Measurements from ENCODE around the gene RFX2.
"Not testable (repeated sequence)": the region's sequence is repeated elsewhere in the genome, so short reads cannot be mapped to it uniquely, and the experiment has no call there.

Gene RFX2

DNA sequence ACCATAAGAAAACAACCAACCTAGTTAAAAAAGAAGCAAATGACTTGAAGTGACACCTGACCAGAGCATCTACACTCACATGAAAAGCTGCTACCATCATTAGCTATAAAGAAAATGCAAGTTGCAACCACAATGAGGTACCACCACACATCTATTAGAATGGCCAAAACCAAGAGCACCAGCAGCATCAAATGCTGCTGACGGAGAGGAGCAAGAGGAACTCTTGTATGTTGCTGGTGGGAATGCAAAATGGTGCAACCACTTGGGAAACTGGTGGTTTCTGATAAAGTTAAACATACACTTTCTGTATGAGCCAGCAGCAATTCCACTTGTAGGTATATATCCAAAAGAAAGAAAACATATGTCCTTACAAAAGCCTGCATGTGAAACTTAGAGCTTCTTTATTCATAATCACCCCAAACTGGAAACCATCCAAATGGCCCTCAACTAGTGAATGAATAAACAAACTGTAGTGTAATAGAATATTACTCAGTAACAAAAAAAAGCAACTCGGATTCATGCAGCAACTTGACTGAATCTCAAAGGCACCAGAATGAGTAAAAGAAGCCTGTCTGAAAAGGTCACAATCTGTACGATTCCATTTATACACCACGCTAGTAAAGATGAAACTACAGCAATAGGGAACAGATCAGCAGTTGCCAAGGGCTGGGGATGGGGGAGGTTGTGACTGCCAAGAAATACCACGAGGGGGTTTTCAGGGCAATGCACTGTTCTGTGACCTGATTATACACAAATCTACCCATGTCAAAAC lies 71.5 kb downstream of the RFX2 start:
- DNase-seq (ENCODE audit: low read depth): no peak

DNA sequence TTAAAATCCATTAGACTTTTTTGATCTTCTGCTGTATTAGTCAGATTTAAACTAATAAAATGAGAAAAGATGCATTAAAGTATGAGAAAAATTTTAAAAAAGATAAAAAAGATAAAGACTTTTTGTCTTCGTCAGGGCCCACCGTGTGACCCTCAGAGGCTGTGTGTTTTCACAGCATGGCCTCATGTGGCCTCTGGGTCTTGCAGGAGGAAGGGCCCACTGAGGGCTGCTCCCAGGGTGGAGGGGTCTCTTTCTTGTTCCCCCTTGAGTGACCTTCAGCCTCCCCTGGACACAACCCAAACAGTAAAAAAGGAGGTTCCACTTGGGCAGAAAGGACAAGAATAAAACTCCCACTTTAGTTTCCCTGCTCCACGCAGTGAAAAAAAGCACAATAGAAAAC lies 75.3 kb downstream of the RFX2 start:
- DNase-seq (ENCODE audit: low read depth): no peak

DNA sequence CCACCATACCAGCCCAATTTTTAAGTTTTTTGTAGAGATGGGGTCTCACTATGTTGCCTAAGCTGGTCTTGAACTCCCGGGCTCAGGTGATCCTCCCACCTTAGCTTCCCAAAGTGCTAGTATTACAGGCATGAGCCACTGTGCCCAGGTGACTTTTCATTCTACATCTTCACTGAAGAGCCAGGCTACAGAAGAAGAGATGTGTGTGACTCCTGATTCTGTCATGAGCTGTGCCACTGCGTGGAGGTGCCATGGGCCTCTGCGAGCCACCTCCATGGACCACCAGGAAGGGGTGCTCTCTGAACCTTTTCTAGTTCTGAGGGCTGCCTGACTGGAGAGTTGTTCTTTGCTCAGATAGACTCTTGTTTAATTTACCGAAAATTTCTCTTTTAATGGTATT lies 75.8 kb downstream of the RFX2 start:
- no peak for DNase-seq (ENCODE audit: low read depth)

DNA sequence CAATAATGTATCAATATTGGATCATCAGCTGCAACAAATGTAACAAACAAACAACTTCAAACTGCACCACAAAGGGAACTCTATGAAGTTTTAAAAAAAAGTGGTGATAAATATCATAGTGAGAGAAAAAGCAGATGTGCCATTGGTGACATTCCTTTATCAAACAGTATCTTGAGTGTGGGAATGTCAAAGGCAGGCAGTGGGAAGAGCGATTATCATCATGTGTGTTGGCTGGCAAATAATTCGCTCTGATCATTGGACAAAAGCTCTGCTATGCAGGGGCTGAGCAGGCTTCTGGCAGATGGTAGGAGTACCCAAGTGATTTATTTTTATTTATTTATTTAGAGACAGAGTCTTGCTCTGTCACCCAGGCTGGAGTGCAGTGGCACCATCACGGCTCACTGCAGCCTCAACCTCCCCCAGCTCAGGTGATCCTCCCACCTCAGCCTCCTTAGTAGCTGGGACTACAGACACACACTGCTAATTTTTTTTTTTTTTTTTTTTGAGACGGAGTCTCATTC lies 76.5 kb downstream of the RFX2 start:
- DNase-seq (ENCODE audit: low read depth): no peak

DNA sequence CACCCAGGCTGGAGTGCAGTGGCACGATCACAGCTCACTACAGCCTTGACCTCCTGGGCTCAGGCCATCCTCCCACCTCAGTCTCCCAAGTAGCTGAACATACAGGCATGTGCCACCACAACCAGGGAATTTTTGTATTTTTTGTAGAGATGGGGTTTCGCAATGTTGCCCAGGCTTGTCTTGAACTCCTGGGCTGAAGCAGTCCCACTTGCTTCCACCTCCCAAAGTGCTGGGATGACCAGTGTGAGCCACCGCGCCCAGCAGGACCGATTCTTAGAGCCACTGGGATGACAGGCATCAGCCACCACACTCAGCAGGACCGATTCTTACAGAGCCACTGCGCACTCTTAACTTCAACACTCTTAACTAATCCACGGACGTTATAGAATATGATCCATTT lies 77.5 kb downstream of the RFX2 start:
- DNase-seq (ENCODE audit: low read depth): no peak

DNA sequence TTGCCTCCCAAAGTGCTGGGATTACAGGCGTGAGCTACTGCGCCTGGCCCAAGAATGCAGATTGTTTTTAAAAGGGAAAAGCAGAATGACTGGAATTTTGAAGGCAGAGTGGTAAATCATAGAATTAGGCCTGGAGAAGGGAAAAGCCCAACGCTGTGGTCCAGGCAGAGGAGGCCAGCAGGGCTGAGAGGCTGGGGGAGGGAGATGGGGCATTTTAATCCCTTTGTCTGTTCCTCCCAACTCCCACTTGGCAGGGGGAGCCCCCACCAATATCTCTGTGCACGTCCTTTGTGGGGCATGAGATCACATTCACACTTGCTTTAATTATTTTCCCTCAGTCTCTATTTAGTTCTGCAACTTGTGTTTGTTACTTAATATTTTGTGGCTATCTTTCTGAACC lies 77.9 kb downstream of the RFX2 start:
- DNase-seq (ENCODE audit: low read depth): no peak

DNA sequence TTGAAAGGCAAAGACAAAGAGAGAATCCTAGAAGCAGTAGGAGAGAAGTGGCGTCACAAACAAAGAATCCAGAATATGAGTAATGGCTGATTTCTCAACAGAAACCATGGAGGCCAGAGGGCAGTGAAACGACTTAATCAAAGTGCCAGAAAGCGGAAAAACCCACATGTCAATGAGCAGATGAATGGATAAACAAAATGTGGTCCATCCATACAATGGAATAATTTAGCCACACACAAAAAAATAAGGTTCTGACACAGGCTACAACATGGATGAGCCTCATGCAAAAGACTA lies 80.1 kb downstream of the RFX2 start:
- DNase-seq (ENCODE audit: low read depth): no peak

DNA sequence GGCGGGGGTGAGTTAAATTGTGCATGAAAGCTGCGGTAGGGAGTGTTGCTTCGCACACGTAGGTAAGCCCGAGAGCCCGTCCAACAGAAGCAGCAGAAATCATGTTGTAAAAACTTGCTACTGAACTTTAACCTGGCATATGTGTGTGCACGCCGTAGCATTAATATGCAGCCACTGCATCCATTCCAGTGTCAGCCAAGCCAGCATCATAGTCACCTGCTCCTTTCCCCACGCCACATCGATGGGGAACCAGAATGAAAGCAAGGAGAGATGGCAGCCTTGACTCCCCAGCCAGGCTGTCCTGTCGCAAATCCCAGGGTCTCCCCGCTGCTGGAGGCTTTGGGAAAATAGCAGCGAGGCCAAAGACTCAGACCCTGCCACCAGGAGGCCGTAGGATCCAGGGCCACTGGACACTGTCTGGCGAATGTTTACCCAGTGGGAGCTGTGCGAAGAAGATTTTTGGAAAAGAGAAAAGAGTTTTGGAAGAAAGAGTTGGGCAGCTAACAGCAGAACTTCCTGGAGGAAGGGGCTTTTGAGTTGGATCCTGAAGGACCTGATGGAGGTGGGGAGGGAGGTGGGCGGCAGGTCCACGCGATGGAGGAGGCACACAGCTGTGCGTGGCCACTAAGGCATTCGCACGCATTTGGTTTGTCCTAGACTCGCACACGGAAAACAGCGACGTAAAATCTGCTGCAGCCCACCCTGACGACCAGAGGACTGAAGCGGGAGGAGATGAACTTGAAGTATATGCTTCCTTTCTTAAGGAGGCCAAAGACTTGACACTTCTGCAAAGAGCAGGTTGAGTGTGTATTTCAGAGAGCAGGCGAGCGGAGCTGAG lies 83.7 kb downstream of the RFX2 start:
- no peak for DNase-seq (ENCODE audit: low read depth)

DNA sequence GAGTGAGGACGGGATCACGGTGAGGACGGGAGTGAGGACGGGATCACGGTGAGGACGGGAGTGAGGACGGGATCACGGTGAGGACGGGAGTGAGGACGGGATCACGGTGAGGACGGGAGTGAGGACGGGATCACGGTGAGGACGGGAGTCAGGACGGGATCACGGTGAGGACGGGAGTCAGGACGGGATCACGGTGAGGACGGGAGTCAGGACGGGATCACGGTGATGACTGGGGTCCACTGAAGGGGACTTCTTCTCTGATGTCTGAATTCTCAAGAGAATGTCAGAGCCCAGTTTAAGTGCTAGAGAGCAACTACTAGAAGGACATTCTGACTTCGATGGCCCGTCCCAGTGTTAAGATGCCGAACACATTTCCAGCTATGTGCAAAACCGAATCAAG lies 85.5 kb downstream of the RFX2 start:
- not testable (repeated sequence) for DNase-seq (ENCODE audit: low read depth)

DNA sequence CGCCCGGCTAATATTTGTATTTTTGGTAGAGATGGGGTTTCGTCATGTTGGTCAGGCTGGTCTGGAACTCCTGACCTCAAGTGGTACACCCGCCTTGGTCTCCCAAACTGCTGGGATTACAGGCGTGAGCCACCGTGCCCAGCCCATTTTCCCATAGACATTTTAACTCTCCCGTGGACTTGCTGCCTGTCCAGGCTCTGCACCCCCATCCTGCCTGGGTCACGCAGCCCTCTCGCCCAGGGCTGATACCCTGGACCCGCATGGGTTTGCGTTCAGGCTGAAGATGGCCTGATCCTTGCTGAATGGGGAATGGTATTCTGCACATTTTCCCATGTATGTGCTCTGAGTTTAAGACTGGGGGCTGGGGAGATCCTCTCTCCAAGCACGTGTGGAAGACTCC lies 86.4 kb downstream of the RFX2 start:
- DNase-seq (ENCODE audit: low read depth): no peak

DNA sequence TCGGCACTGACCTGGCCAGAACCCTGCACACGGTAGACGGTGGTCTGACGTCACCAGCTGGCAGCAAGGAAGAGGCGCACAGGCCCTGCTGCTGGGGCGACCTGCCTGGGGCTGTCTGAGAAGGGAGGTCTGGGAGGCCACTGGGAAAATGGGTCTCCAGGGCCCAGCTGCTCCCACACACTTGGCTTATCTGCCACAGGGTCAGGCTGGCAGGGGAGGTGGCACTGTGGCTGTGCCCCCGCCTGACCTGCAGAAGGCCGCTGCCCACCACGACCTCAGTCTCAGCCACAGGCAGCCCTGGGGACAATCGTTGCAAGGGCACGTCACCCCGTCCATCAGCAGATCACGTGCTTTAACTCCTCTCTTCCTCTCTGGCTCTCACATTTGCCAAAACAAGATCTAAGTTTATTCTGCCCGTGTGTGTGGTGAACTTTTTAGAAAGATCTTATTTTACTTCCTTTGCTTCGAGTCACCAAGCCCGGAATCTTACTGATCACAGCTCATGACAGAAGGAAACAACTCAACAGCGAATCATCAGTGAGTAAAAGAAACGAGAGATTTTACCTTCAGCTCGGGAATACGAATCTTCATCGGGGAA lies 87.1 kb downstream of the RFX2 start:
- DNase-seq (ENCODE audit: low read depth): no peak

DNA sequence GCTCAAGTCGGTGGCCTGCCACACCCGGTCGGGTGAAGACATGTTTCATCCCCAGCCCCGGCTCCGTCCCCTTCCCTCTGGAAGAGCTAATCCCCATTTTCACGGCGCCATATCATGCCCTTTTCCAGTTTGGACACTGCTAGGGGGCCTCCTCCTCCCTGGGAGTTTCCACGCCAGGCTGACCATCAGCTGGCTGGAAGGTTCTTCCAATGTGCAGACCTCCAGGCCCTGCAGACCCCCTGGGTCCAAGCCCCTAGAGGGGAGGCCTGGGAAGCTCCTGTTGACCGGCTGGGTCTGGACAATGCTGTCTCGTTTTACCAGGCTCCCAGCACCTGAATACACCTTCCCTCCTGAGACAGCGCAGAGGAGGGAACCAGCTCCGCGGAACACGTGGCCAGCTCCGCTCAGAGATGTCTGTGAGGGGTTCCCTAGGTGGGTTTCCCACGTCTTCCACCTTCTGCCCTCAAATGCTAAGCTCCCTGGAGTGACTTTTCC lies 87.7 kb downstream of the RFX2 start:
- no peak for DNase-seq (ENCODE audit: low read depth)

DNA sequence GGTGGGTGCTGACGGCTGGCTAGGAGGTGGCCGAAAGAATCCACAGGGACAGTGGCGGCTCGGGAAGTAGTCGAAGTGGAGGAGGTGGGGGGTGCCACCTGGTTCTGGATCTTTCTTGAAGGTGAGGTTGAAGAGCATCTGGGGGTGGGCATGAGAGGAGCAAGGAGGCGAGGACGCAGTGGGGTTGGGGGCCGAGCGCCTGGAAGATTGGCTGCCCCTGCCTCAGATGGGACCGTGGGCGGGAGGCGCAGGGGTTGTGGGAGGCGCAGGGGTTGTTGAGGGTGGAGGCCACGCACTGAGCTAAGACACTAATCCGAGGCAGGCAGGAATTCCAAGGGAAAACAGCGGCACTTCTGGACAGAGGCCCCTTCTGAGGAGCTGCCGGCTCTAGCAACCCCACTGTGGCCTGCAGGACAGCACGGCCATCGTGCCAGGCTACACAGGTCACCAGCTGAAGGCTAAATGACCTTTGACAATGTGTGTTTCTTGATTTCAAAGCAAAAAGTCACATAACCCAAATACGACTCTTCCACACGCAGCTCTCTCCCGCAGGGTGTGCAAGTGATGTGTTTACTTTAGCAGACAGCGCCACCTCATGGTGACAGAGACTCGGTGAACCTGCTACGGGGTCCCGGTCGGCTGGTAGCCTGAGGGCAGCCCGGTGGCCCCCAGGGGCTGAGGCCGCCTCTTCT lies 88.3 kb downstream of the RFX2 start:
- DNase-seq (ENCODE audit: low read depth): peak; percentile 50

DNA sequence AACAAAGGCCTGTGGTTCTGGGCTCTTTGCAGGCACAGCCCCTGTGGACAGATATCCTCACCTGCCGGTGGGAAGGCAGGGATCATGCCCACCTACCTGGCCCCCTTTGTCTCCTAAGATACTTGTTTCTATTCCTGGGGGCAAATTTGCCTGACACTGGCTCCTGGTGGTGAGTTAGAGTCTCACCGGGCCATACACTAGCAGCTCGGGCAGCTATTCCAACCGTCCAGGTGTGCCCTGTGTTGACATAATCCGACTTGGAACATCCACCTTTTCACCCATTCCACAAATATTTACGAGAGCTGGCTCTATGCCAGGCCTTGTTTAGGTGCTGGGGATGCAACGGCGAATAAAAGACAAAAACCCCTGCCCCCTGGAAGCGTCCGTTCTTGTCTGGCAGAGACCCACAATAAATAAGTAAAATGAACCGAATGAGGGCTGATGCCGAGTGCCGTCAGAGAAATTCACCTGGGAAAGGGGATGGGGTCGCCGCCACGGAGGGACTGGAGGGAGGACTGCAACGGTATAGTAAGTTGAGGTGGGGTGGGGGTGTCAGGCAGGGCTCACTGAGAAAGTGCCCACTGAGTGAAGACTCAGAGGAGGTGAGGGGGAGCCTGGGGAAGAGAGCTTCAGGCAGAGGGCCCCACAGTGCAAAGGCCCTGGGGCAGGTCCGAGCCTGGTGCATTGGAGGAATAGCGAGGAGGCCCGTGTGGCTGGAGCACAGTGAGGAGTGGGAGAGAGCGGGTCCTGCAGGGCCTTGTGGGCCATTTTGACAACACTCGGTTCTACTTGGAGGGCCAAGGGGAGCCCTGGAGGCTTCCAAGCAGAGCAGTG lies 89.1 kb downstream of the RFX2 start:
- no peak for DNase-seq (ENCODE audit: low read depth)

DNA sequence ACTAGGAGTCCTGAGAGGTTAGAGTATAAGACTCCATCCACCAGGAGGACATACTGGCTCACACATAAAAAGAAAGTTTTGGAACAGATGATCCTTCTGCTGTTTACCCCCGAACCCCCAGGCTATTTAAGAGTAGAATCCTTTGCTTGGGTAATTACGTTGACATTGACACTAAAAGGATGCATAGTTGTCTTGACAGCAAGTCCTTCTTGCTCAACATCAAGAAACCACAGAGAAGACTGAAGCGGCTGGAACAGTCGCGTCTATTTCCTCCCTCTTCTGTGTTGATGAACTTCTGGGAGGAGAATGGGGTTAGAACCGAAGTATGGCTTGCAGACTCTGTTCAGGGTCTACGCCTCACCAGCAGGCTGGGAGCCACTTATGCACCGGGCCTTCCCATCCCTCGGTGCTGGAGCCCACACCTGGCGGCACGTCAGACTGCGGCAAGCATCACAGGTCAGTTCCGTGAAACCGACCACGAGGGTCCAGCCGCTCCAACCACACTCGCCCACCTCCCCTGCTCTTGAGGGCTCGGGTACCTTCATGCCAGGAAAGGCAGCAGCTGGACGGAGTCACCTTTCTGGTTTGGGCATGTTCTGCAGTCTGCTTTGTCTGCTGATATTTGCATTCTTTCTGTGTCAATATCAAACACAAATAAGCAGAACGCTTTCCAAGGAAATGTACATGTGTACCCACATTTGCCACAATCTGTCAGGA lies 90.0 kb downstream of the RFX2 start:
- DNase-seq (ENCODE audit: low read depth): no peak

DNA sequence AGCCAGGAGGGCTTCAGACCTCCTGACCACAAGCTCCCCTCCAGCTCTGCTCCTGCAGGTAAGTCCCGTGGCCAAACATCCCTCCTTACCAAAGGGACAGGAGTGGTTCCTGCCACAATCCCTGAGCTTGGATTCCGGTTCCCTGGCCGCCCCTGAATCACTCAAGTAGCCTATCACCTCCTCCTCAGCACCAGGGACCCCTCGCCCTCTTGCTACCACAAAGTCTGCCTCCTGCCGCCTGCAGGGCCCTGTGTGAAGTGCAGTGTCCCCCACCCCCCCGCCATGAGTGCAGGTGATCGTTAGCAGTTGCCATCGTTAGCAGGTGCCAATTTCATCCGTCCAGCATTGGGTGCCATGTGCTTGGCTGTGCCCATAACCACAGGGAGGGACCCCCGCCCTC lies 91.5 kb downstream of the RFX2 start:
- no peak for DNase-seq (ENCODE audit: low read depth)

DNA sequence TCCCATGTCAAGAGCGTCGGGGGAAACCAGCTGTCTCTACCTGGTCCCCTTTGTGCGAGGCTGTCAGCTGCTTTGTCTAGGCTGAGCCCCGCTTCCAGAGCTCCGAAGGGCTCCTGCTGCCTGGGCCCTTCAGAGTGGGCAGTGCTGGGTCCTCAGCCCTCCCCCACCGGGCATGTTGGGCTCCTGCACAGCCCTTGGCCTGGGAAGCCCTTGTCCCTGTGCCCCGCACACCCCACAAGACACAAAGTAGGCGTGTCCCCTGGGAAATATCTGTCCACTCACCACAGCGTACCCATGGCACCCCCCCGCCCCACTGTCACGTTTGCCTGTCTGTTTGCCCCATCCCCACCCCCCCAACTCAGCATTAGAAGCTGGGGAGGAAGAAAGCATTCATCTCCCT lies 92.7 kb downstream of the RFX2 start:
- DNase-seq (ENCODE audit: low read depth): no peak

DNA sequence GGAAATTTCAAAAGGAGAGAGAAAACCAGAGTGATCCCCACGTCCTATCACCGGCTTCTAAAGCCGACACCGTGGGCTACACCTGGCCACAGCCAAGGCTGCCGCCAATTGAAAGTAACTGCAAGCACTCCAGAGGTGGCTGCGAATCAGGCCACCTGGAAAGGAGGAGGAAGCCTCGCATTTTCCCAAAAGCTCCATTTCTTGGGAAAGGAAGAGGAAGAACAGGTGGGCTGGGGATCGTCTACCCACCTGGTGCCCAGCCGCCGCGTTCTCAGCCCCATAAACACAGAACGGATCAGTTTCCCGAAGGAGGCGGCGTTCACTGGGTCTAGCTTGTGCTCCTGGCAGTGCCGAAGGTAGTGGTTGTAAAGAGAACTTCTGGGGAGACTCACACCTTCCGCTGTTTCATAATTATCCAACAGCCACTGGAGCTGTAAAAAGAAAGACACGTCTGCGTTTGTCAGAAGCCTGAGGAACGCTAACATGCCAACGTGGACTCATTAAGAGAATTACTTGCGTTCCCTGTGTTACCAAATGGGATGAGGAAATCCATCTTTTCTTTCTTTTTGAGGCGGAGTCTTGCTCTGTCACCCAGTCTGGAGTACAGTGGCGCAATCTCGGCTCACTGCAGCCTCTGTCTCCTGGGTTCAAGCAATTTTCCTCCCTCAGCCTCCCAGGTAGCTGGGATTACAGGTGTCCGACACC lies 94.3 kb downstream of the RFX2 start:
- no peak for DNase-seq (ENCODE audit: low read depth)

DNA sequence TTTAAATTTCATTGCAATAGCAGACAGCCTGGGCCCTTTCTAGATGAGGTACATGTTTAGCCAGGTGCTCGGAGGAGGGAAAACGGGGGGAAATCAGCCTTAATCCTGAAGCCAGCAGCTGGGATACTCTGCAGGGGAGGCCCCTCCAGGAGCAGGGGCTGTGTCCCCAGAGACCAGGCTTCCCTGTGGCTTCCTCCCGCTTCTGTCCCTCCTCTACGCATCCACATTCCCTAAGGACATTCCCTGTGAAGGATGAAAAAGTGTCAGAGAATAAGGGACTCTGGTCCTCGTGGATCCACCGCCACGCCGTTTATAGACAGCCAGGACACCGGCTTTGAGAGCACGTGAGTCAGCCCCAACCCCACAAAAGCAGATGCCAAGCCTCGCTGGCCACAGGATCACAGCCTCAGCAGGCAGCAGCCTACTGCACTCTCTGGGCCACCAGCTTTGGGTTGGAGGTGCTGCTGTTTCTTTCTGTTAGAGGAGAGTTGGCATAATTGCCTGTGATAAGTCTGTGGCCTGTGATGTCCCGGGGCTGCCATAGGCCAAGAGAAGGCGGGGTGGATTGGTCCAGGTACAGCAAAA lies 95.7 kb downstream of the RFX2 start:
- DNase-seq (ENCODE audit: low read depth): no peak
